GM21576 (cell line): Measurements from ENCODE around the gene CRACR2A.

Source experiments
- ATAC-seq: cut with Tn5 transposase; IDR thresholded peaks from one replicate; pipeline ENCODE4 v1.9.1; 2021; ENCODE audit warnings: mild to moderate bottlenecking, moderate library complexity; ENCODE audit not compliant: unreplicated experiment

Gene CRACR2A

GRCh38 chr12:3752096-3752709, 706 bp downstream of the CRACR2A start:
- ATAC-seq = peak; percentile 57

- no peak for ATAC-seq
These were observed 1.5 kb downstream of the CRACR2A start for GRCh38 chr12:3751151-3752095.

- ATAC-seq = no peak
These were observed 2.3 kb downstream of the CRACR2A start for GRCh38 chr12:3750616-3751015.

GRCh38 chr12:3748620-3749019, 4.3 kb downstream of the CRACR2A start:
- ATAC-seq = no peak

- no peak for ATAC-seq
These were observed 4.8 kb downstream of the CRACR2A start for GRCh38 chr12:3747976-3748619.

- ATAC-seq = no peak
These were observed 5.4 kb downstream of the CRACR2A start for GRCh38 chr12:3747543-3747942.

GRCh38 chr12:3746758-3747157, 6.2 kb downstream of the CRACR2A start:
- ATAC-seq = no peak

- ATAC-seq = no peak
These were observed 7.8 kb downstream of the CRACR2A start for GRCh38 chr12:3745152-3745551.

- no peak for ATAC-seq
These were observed 8.5 kb downstream of the CRACR2A start for GRCh38 chr12:3744229-3744901.

- ATAC-seq = peak; percentile 66
These were observed 9.1 kb downstream of the CRACR2A start for GRCh38 chr12:3743803-3744202.

- ATAC-seq = no peak
These were observed 10.8 kb downstream of the CRACR2A start for GRCh38 chr12:3741882-3742672.

GRCh38 chr12:3740480-3741231, 12.3 kb downstream of the CRACR2A start:
- ATAC-seq = no peak

GRCh38 chr12:3735432-3735831, 17.5 kb downstream of the CRACR2A start:
- no peak for ATAC-seq

GRCh38 chr12:3732901-3733300, 20.0 kb downstream of the CRACR2A start:
- no peak for ATAC-seq

GRCh38 chr12:3730111-3730510, 22.8 kb downstream of the CRACR2A start:
- no peak for ATAC-seq

- no peak for ATAC-seq
These were observed 24.2 kb downstream of the CRACR2A start for GRCh38 chr12:3728686-3729085.

GRCh38 chr12:3727877-3728632, 24.9 kb downstream of the CRACR2A start:
- ATAC-seq = peak; percentile 89

- ATAC-seq = no peak
These were observed 25.6 kb downstream of the CRACR2A start for GRCh38 chr12:3727354-3727753.

- no peak for ATAC-seq
These were observed 26.5 kb downstream of the CRACR2A start for GRCh38 chr12:3726456-3726855.
